Transverse colon (tissue), 4 donors: ENCODE measurements around the gene CDCA4. TPM values are rescaled to one million over a fixed set of nuclear protein-coding genes. Genes with fewer than 3 reads are reported as not detected.

Experiments
- DNase-seq: peaks from one replicate; pipeline ENCODE4 v3.0.0-alpha.2; 2019
- H3K27ac ChIP-seq, 4 donors: fragments of 200-600 bp; sonication (generic); 2 replicates each; pipeline ENCODE4 v1.5.1; 2016 to 2018; ENCODE audit warnings: inconsistent platforms in 4 of 4
- H3K27me3 ChIP-seq: fragments of 200-600 bp; sonication (generic); 2 replicates; pipeline ENCODE4 v1.5.1; 2017; ENCODE audit warnings: inconsistent platforms
- H3K36me3 ChIP-seq, 4 donors: fragments of 200-600 bp; sonication (generic); 2 replicates each; pipeline ENCODE4 v1.5.1; 2017 to 2019; ENCODE audit warnings: inconsistent platforms in 4 of 4
- H3K4me1 ChIP-seq, 4 donors: fragments of 200-600 bp; sonication (generic); 2 replicates each; pipeline ENCODE4 v1.5.1; 2017 to 2020; ENCODE audit warnings: inconsistent platforms in 4 of 4
- H3K4me3 ChIP-seq, 4 donors: fragments of 200-600 bp; sonication (generic); 1 replicate in 1 of 4; 2 replicates in 3 of 4; pipeline versions ENCODE4 v1.5.1 to v1.6.1; 2017 to 2019; ENCODE audit warnings: inconsistent platforms in 4 of 4
- H3K9me3 ChIP-seq, 2 donors: fragments of 200-600 bp; sonication (generic); 2 replicates each; pipeline ENCODE4 v1.5.1; 2017 to 2019; ENCODE audit warnings: inconsistent platforms in 2 of 2
- CTCF ChIP-seq, 5 experiments: fragments of 200-600 bp in 3 of 5; fragments of 450-650 bp in 2 of 5; sonication (generic) in 3 of 5; IDR thresholded peaks; 1 replicate in 2 of 5; 2 replicates in 3 of 5; pipeline ENCODE4 v1.5.1; 2016 to 2017; ENCODE audit warnings: antibody characterized with exemption in 5 of 5, inconsistent platforms in 3 of 5, mild to moderate bottlenecking in 2 of 5, moderate library complexity in 1 of 5
- EP300 ChIP-seq: sonication (generic); formaldehyde crosslinking; IDR thresholded peaks from one replicate; pipeline ENCODE4 v1.6.1; 2017; ENCODE audit warnings: antibody characterized with exemption, low read depth
- POLR2A ChIP-seq: fragments of 450-650 bp; IDR thresholded peaks from one replicate; pipeline ENCODE4 v1.6.1; 2016; ENCODE audit warnings: antibody characterized with exemption, mild to moderate bottlenecking, moderate library complexity
- POLR2AphosphoS5 ChIP-seq, 3 donors: sonication (generic); formaldehyde crosslinking; IDR thresholded peaks; one replicate each; pipeline ENCODE4 v1.6.1; 2016; ENCODE audit warnings: antibody characterized with exemption in 3 of 3
- WGBS, 2 donors: methylation state at CpG; one replicate each; pipeline ENCODE4 v1.1.5; 2018; ENCODE audit warnings: low coverage in 1 of 2; 5-methylcytosine and 5-hydroxymethylcytosine counted together
- in situ Hi-C, 4 donors: fragments of 200-750 bp; cut with MboI; loops; one replicate each; pipeline versions ENCODE4 v1.15.0 to v1.15.1; 2017; ENCODE audit warnings: low sequenced_read_pairs in 3 of 4, low pct_ligation_motif_present in 1 of 4, low pct_unique_long_range_greater_than_20kb in 1 of 4
- intact Hi-C: fragments of 100-400 bp; cut with DNase I; formaldehyde crosslinking; loops from one replicate; pipeline ENCODE4 v1.15.1; 2023; ENCODE audit warnings: low total_unique reads
- total RNA-seq, 4 donors: library from RNA; depleted of rRNA; stranded (reverse); fragments of >200 nt; gene quantifications; one replicate each; pipeline ENCODE4 v1.1.0, GENCODE V29; 2016

CDCA4 gene
- total RNA-seq, 4 donors from 2014 or later, result 0.80 to 7.5 (median 4.5) TPM

GRCh38 chr14:105055334-105055733, 34.5 kb upstream of the CDCA4 start:
- in situ Hi-C loops, result no loop called here
- no peaks in the 10 kb centered on the region for H3K36me3 ChIP-seq
- no peak overlapping the region for H3K4me3 ChIP-seq
- H3K27me3 ChIP-seq, result no peaks in the 10 kb centered on the region
- peaks cover 0 to 16% (median 5%) of the 10 kb centered on the region in 4 donors for H3K4me1 ChIP-seq
- intact Hi-C loops, result no loop called here
- DNase-seq, result no peak
- H3K27ac ChIP-seq, result no peak overlapping the region
- H3K9me3 ChIP-seq, result no peaks in the 10 kb centered on the region
- WGBS, 2 donors, result 80 to 84% methylated on average over 8 to 15 of the region's 15 CpGs
- no peak for TF ChIP-seq POLR2AphosphoS5 (IDR thresholded peaks at IDR 0.05)
- TF ChIP-seq CTCF (IDR thresholded peaks at IDR 0.05), result no peak
- no peak for TF ChIP-seq EP300
- no peak for TF ChIP-seq POLR2A

GRCh38 chr14:105053996-105054395, 33.1 kb upstream of the CDCA4 start:
- H3K27me3 ChIP-seq, result no peaks in the 10 kb centered on the region
- 91 to 100% methylated on average over 1 to 13 of the region's 15 CpGs for WGBS, 2 donors
- in situ Hi-C loops, result no loop called here
- no peak for TF ChIP-seq POLR2A
- TF ChIP-seq EP300, result no peak
- no peak for TF ChIP-seq POLR2AphosphoS5 (IDR thresholded peaks at IDR 0.05)
- TF ChIP-seq CTCF (IDR thresholded peaks at IDR 0.05), result no peak
- peaks cover 0 to 6% (median 3%) of the 10 kb centered on the region in 4 donors for H3K4me1 ChIP-seq
- H3K4me3 ChIP-seq, result no peak overlapping the region
- intact Hi-C loops, result no loop called here
- DNase-seq, result no peak
- no peak overlapping the region for H3K27ac ChIP-seq
- H3K36me3 ChIP-seq, result no peaks in the 10 kb centered on the region
- no peaks in the 10 kb centered on the region for H3K9me3 ChIP-seq

GRCh38 chr14:105053421-105053820, 32.5 kb upstream of the CDCA4 start:
- Histone ChIP-seq H3K4me3 (no peak overlapping the region), H3K9me3 (no peaks in the 10 kb centered on the region), H3K27ac (no peak overlapping the region), H3K27me3 (no peaks in the 10 kb centered on the region), H3K36me3 (no peaks in the 10 kb centered on the region), H3K4me1 (peaks cover 0 to 5% (median 2%) of the 10 kb centered on the region in 4 donors)
- DNase-seq, result no peak
- TF ChIP-seq POLR2AphosphoS5 (IDR thresholded peaks at IDR 0.05) (no peak), POLR2A (no peak), CTCF (IDR thresholded peaks at IDR 0.05) (no peak)
- in situ Hi-C loops, result no loop called here
- intact Hi-C loops, result no loop called here
- WGBS, 2 donors, result 71 to 81% methylated on average over 2 to 6 of the region's 6 CpGs

- TF ChIP-seq EP300, result no peak
- no peak for TF ChIP-seq CTCF (IDR thresholded peaks at IDR 0.05)
- no peak for TF ChIP-seq POLR2A
- no peak for TF ChIP-seq POLR2AphosphoS5 (IDR thresholded peaks at IDR 0.05)
- in situ Hi-C loops, result no loop called here
- Histone ChIP-seq H3K4me3 (no peak overlapping the region), H3K9me3 (no peaks in the 10 kb centered on the region), H3K27me3 (no peaks in the 10 kb centered on the region), H3K27ac (no peak overlapping the region), H3K36me3 (no peaks in the 10 kb centered on the region), H3K4me1 (peaks cover 0 to 5% (median 2%) of the 10 kb centered on the region in 4 donors)
- WGBS, 2 donors, result 81 to 83% methylated on average over 1 to 4 of the region's 4 CpGs
- no peak for DNase-seq
- intact Hi-C loops, result no loop called here
Measured at GRCh38 chr14:105052110-105052458, 31.2 kb upstream of the CDCA4 start.
